SH-SY5Y (cell line): ENCODE measurements around the gene PRR33.

Source experiments
- GATA2 ChIP-seq: IDR thresholded peaks from 2 replicates; pipeline ENCODE4 v1.6.1; 2011; ENCODE audit warnings: mild to moderate bottlenecking, low read depth, low read length
- GATA3 ChIP-seq: IDR thresholded peaks from 2 replicates; pipeline ENCODE4 v1.6.1; 2011; ENCODE audit warnings: low read depth, mild to moderate bottlenecking, low read length, moderate library complexity

PRR33 gene

DNA sequence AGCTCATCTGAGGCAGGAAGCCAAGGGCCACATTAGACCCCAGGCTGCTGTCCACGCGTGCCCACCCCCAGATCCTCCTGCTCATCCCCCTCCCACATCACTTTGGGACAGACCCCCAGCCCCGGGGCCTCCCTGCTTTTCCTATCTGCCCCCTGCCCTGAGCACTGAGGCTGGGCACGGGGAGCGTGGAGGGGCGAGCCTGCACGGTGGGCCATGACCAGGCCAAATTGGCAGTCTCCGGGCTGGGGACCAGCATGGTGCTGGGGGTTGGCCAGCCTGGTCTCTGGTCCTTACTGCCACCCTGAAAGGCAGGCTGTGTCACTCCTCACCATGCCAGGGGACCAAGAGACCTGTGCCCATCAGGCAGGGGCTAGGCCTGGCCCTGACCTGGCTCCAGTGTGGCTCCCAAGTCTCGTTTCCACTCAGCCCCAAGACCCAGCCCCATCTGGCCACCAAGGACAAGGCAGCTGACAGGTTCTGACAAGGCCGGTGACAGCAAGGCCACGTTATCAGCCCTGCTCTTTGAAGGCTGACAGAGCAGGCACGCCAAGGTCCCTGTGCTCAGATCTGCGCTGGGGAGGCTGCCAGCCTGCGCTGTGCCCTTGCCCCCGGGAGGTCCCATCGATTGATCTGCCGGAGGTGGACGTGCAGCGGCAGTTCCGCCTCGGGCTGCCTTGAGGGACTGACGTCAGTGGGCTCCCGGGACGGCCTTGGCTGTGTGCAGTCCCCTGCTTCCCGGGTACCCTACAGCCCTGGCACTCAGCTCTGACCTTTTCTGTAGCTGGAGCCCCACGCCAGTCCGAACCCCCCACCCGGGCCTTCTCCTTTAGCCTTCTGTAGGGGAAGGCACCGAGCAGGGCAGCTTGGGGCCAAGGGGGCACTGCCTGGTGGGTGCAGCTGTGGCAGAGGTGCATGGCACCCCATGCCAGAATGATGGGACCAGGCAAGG, 49.3 kb downstream of the PRR33 start:
- TF ChIP-seq GATA3 (no peak), GATA2 (no peak)

DNA sequence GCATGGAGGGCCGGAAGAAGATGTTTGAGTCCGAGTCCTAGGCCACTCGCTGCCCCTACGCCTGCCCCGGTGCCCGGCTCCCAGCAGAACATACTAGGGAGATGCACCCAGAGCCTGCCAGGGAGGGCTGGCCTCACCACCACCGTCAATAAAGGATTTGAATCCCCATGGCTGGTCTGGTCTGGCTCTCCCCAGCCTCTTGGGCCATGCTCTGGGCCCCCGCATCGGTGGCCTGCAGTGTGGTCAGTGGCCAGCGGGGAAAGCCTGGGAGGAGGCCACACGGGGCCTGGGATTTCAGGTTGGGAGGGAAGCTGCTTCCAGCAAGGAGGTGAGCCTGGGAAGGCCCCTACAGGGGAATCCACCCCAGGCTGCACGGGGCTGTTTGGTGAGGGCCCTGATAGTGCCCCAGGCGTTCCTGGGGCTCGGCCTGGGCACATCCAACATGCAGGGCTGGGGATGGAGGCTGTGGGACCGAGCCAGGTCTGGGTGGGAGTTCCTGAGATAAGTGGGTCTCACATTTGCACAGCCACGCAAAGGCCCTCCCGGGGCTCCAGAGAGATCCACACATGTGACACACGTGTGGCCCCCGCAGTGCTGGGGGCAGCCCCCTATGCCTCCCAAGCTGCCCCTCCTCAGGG, 50.1 kb downstream of the PRR33 start:
- TF ChIP-seq GATA2: no peak
- TF ChIP-seq GATA3: no peak

DNA sequence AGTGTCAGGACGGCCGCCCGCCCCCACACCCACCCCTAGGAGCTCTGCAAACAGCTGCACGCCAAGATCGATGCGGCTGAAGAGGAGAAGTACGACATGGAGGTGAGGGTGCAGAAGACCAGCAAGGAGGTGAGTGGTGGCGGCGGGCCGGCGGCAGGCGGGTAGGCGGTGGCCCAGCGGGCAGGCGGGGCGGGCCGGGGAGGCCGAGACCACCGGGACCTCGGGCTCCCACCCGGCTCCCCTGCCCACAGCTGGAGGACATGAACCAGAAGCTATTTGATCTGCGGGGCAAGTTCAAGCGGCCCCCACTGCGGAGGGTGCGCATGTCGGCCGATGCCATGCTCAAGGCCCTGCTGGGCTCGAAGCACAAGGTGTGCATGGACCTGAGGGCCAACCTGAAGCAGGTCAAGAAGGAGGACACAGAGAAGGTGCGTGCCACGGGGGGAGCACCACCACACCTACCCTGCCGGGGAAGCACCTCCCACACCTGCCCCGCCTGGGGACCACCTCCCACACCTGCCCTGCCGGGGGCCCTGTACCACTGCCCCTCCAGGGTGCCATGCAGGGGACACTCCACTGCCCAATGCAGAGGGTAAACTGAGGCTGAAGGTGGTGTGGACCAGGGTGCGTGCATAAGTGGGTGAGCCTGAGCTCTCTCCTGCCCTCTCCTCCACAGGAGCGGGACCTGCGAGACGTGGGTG, 50.8 kb downstream of the PRR33 start:
- no peak for TF ChIP-seq GATA2
- TF ChIP-seq GATA3: no peak

DNA sequence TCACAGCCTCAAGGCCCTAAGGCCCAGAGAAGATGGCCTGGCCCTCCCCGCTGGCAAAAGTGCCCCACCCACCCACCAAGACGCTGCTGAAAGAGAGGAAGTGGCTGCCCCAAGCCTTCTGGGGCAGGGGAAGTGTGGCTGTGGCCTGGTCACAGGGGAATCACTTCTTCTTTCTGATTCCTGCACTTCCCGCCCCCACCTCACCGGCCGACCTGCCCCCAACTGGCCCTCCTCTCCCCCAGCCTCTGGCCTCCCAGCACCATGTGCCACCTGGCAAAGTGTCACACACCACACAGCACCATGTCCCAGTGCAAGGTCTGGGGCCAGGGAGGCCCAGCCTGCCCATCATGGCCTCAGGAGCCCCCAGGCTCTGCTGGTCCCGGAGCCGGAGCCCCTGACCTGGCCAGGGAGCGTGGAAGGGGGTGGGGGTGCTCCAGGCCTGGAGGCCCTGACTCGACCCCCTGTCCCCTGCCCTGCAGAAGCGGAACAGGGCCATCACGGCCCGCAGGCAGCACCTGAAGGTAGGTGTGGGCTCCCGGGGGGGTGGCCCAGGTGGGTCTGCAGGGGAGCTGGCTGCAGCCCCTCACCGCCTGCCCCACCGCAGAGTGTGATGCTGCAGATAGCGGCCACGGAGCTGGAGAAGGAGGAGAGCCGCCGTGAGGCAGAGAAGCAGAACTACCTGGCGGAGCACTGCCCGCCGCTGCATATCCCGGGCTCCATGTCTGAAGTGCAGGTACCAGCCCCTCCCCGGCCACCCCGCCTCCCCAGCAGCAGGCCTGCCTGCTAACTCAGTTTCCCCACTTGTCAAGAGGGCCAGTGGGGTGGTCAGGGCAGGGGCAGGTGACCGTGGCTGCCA, 51.5 kb downstream of the PRR33 start:
- no peak for TF ChIP-seq GATA2
- no peak for TF ChIP-seq GATA3

GRCh38 chr11:1839204-1839923, 52.3 kb downstream of the PRR33 start:
- TF ChIP-seq GATA3 (no peak), GATA2 (no peak)

DNA sequence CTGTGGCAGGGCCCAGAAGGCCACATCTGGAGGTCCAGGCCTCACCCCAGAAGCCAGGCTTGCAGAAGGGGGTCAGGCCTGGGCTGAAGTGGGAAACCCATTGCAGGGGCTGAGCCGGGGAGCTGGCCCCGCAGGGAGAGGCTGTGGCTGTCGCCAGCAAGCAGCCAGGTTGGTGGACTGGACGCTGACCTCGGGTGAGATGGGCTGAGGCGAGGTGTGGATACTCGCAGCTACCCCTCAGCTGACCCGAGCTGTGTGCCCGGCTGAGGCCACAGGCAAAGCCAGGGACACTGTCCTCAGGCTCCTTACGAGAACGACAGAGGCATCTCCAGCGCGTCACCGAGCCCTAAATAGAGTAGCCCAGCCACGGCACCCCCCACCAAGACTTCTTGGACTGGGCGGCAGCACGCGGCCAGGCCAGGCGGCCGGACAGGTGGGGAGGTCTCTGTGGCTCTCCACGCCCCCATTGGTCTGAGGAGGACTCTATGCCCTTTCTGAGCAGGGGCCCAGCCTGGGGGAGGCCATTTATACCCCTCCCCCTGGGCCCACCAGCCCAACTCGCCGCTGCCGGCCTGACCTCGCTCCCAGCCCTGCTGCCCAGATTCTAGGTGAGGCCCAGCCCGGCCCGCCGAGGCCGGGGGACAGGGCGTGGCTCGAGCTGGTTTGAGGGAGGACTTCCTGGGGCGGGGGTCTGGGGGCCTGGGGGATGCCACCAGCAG, 53.1 kb downstream of the PRR33 start, which contains the start of gene TNNI2:
TSS of gene TNNI2 (plus strand) at position 556 of the 719 bp plus-strand sequence. CDS start 716 bp downstream, outside the sequence.
- TF ChIP-seq GATA2 (no peak), GATA3 (no peak)
